Astrocyte of the cerebellum (primary cell): ENCODE measurements around the gene LTBP2.

ENCODE experiments used
- DNase-seq: peaks from one replicate; pipeline ENCODE4 v3.0.0-alpha.2; 2011; ENCODE audit warnings: low read depth
- H3K4me3 ChIP-seq: 2 replicates; pipeline ENCODE4 v1.5.1; 2011; ENCODE audit warnings: mild to moderate bottlenecking, low read depth, low read length, moderate library complexity
- in situ Hi-C: cut with HindIII; loops from 2 replicates; pipeline ENCODE4 v1.10.0; 2017; ENCODE audit warnings: low sequenced_read_pairs
- TF ChIP-seq, protein P1 (sequence below): IDR thresholded peaks from 2 replicates; pipeline ENCODE4 v1.5.1; 2012; ENCODE audit warnings: low read length, low read depth, moderate library complexity, mild to moderate bottlenecking; ENCODE audit errors: missing control alignments

LTBP2 gene

DNA sequence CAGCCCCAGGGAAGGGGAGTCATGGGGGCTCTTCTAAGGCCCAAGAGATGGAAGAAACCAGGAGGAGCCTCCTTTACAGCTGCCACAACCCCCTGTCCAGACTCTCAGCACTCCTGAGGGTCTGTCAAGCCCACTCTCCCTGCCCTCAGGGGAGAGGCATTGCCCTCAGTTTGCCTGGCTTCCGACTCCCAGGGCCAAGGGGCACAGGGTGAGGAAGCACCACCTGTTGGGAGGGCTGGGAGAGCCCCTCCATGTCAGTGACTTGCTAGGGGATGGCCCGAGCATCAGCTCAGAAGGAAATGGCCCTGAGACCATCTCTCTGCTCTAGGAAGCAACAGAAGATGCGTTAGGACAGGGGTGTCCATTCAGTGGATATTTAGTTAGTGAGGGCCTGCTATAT is 36.1 kb downstream of the LTBP2 start:
- in situ Hi-C loops, result no loop called here
- TF ChIP-seq, protein P1, sequence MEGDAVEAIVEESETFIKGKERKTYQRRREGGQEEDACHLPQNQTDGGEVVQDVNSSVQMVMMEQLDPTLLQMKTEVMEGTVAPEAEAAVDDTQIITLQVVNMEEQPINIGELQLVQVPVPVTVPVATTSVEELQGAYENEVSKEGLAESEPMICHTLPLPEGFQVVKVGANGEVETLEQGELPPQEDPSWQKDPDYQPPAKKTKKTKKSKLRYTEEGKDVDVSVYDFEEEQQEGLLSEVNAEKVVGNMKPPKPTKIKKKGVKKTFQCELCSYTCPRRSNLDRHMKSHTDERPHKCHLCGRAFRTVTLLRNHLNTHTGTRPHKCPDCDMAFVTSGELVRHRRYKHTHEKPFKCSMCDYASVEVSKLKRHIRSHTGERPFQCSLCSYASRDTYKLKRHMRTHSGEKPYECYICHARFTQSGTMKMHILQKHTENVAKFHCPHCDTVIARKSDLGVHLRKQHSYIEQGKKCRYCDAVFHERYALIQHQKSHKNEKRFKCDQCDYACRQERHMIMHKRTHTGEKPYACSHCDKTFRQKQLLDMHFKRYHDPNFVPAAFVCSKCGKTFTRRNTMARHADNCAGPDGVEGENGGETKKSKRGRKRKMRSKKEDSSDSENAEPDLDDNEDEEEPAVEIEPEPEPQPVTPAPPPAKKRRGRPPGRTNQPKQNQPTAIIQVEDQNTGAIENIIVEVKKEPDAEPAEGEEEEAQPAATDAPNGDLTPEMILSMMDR, result no peak
- no peak for DNase-seq

DNA sequence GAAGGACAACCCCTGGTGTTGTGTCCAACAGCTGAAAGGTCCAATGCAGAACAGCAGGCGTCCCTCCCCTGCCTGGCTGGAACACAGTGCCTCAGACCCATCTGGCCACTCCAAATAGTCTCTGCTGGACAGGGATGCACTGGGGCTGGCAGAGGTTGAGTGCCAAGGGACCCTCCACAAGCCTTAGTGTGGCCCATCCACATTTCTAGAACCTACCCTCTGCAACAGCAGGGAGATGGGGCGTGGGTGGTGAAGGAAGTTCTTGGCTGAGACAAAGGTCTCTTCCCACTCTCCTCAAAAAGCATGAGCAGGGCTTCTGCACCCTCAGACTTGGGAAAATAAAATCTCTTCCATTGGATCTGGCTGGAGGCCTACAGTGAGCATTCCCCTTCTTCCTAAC is 36.5 kb downstream of the LTBP2 start:
- no peak overlapping the region for H3K4me3 ChIP-seq
- TF ChIP-seq, protein P1, result no peak
- DNase-seq, result no peak
- in situ Hi-C loops, result no loop called here

More for the DNA sequence above, 36.1 kb downstream of the LTBP2 start:
- H3K4me3 ChIP-seq, result no peak overlapping the region

DNA sequence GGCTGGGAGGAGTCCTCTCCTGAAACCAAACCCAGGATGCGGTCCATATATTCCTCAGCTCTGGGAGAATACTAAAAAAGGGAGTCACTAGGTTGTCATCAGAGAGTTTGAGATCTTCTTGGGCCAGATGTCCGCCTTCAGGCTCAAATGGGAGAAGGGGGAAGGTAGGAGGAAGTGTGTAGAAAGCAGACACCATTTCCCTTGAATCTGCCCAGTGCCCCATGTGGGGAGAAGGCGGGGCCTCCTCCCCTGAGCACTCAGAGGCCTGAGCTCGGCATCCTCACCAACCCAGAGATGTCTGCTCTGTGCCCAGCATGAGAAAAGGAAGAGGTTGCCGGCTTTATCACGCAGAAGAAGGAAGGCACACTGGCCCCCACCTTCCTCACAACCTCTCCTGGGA is 37.3 kb downstream of the LTBP2 start:
- DNase-seq, result no peak
- in situ Hi-C loops, result no loop called here
- TF ChIP-seq, protein P1, result no peak
- no peak overlapping the region for H3K4me3 ChIP-seq

DNA sequence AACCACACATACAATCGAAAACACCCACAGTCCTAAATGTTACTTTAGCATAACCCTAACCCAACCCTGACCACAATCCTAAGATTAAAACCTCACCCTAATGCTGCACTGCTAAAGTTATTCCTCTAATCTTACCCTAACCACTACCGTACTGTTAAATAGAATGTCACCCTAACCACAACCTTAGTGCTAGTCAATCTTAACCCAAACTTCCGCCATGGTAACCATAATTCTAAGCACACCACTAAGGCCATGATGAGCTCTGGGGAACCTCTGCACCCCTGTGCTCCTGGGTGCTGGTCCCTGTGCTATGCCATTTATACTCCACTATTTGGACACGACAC is 38.0 kb downstream of the LTBP2 start:
- no peak for DNase-seq
- TF ChIP-seq, protein P1, result no peak
- in situ Hi-C loops, result no loop called here
- H3K4me3 ChIP-seq, result no peak overlapping the region

DNA sequence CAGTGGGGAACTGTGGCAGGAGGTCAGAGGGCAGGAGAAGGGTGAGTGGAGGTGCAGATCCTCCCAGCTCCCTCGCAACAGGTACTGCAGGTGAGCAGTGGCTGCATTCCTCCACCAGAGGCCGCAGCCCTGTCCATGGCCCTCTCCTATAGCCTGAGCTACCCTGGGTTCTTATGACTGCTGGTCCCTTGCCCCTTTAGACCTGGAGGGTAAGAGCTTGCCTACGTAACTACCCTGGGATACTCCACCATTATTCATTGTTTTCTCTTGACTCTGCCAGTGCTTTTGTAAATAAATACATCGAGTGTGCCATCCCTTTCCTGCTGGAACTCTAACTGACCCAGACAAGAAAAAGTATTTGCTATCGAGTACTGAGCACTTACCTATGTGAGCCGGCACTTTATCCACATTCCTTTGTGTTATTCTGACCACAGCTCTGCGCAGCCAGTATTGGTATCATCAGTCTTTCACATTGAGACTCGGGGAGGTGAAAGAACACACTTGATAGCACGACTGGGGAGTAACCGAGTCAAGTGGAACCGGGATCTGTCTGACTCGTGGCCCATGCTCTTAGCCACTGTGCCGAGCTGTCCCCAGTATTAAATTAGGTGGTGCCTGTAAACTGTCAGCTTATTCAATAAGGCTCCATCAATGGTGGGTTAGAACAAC is 38.5 kb downstream of the LTBP2 start:
- in situ Hi-C loops, result no loop called here
- no peak overlapping the region for H3K4me3 ChIP-seq
- no peak for DNase-seq
- TF ChIP-seq, protein P1, result peak; percentile 18

DNA sequence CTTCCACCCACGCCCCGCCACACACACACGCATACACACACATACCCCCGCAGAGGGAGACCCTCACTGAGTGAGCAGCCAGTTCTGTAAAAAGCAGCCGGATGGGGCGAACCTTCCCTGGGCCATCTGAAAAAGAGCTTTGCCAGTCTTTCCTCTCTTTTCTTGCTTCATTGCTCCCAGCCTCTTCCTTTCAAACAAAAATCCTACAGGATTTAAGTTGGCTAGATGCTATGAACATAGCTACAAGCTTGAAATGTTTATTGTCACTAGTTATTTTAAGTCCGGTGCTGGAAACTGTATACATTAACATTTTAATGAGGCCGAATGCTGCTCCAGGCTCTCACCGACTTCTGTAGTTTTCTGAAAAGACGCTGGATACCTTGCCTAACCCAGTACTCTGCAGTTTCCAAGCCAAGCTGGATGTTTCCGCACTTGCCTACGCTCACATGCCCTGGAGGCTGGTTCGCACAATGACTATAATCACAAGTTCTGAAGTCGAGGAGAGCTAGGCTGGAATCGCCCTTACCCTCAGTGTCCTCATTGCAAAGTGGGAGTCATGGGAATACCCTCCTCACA is 39.2 kb downstream of the LTBP2 start:
- no peak for DNase-seq
- H3K4me3 ChIP-seq, result peak overlapping the region; percentile 5
- in situ Hi-C loops, result no loop called here

More for the DNA sequence above, 39.2 kb downstream of the LTBP2 start:
- TF ChIP-seq, protein P1, result no peak
